Measurements from ENCODE around the gene ANKFN1. TPM values are rescaled to one million over a fixed set of nuclear protein-coding genes. Genes with fewer than 3 reads are reported as not detected.

The ANKFN1 gene
- total RNA-seq, 1 experiment from 2014 or later = not detected

- POLR2A ChIA-PET = no interaction called here
- H3K36me3 ChIP-seq (ENCODE audit: control insufficient read depth, insufficient read depth, low read length) = no peaks in the 10 kb centered on the region
- no peaks in the 10 kb centered on the region for H3K4me1 ChIP-seq (ENCODE audit: control insufficient read depth, insufficient read depth, low read length)
- no TSS peak for BruUV-seq (replicated peaks)
- CTCF ChIA-PET = interaction anchor here (0.7 kb wide), 1 partner anchor 16 kb away, joined by 3 read pairs; no protein-coding TSS in a partner anchor
- TF ChIP-seq SIN3A (IDR thresholded peaks at IDR 0.05; ENCODE audit: borderline replicate concordance, insufficient read depth, low read depth, low read length) = no peak
- no peak for TF ChIP-seq CTCF (IDR thresholded peaks at IDR 0.05)
- TF ChIP-seq POLR2AphosphoS5 (IDR thresholded peaks at IDR 0.05; ENCODE audit: low read depth, low read length) = no peak
- no peak for TF ChIP-seq TCF7L2 (IDR thresholded peaks at IDR 0.05; ENCODE audit: low read depth, low read length)
- TF ChIP-seq REST (IDR thresholded peaks at IDR 0.05; ENCODE audit: insufficient read depth in 1 of 2, low read depth in 2 of 2, low read length in 1 of 2) = no peak
- no peaks in the 10 kb centered on the region for H3K27me3 ChIP-seq (ENCODE audit: control insufficient read depth, insufficient read depth, low read length)
- no peak for ATAC-seq
- intact Hi-C loops (cut with micrococcal nuclease; ENCODE audit: unreplicated experiment) (no loop called here), in situ Hi-C loops (cut with HindIII; ENCODE audit: low pct_unique_long_range_greater_than_20kb, low sequenced_read_pairs) (no loop called here)
- no peak overlapping the region for H3K4me3 ChIP-seq (ENCODE audit: low read depth in 2 of 2, low read length in 2 of 2)
- H3K27ac ChIP-seq (ENCODE audit: low read length) = no peak overlapping the region
- H3K9me3 ChIP-seq (ENCODE audit: control insufficient read depth, insufficient read depth, low read depth, low read length) = no peaks in the 10 kb centered on the region
- DNase-seq (ENCODE audit: low read depth, low spot score) = no peak
Observed at GRCh38 chr17:56173026-56173425, 19.8 kb downstream of the ANKFN1 start.

GRCh38 chr17:56173958-56174835, 20.9 kb downstream of the ANKFN1 start:
- Histone ChIP-seq H3K27ac (ENCODE audit: low read length) (no peak overlapping the region), H3K9me3 (ENCODE audit: control insufficient read depth, insufficient read depth, low read depth, low read length) (no peaks in the 10 kb centered on the region), H3K27me3 (ENCODE audit: control insufficient read depth, insufficient read depth, low read length) (no peaks in the 10 kb centered on the region), H3K36me3 (ENCODE audit: control insufficient read depth, insufficient read depth, low read length) (no peaks in the 10 kb centered on the region), H3K4me3 (ENCODE audit: low read depth in 2 of 2, low read length in 2 of 2) (no peak overlapping the region), H3K4me1 (ENCODE audit: control insufficient read depth, insufficient read depth, low read length) (no peaks in the 10 kb centered on the region)
- no peak for DNase-seq (ENCODE audit: low read depth, low spot score)
- ChIA-PET CTCF (no interaction called here), POLR2A (no interaction called here)
- BruUV-seq (replicated peaks) = no TSS peak
- intact Hi-C loops (cut with micrococcal nuclease; ENCODE audit: unreplicated experiment) (no loop called here), in situ Hi-C loops (cut with HindIII; ENCODE audit: low pct_unique_long_range_greater_than_20kb, low sequenced_read_pairs) (no loop called here)
- no peak for ATAC-seq
- no peak for TF ChIP-seq TCF7L2 (IDR thresholded peaks at IDR 0.05; ENCODE audit: low read depth, low read length)
- no peak for TF ChIP-seq SIN3A (IDR thresholded peaks at IDR 0.05; ENCODE audit: borderline replicate concordance, insufficient read depth, low read depth, low read length)
- TF ChIP-seq CTCF (IDR thresholded peaks at IDR 0.05) = no peak
- no peak for TF ChIP-seq POLR2AphosphoS5 (IDR thresholded peaks at IDR 0.05; ENCODE audit: low read depth, low read length)
- TF ChIP-seq REST (IDR thresholded peaks at IDR 0.05; ENCODE audit: insufficient read depth in 1 of 2, low read depth in 2 of 2, low read length in 1 of 2) = no peak
